ENCODE results near the gene DSG3. TPM values are rescaled to one million over a fixed set of nuclear protein-coding genes. Genes with fewer than 3 reads are reported as not detected.
A peak's percentile ranks its signal among the peaks of the same experiment; 100 is the strongest.

The DSG3 gene
- total and polyA plus RNA-seq, 2 of the 13 experiments (the other 11 are each of a cell fraction or from before 2014, with no cell fraction given) = not detected

DNA sequence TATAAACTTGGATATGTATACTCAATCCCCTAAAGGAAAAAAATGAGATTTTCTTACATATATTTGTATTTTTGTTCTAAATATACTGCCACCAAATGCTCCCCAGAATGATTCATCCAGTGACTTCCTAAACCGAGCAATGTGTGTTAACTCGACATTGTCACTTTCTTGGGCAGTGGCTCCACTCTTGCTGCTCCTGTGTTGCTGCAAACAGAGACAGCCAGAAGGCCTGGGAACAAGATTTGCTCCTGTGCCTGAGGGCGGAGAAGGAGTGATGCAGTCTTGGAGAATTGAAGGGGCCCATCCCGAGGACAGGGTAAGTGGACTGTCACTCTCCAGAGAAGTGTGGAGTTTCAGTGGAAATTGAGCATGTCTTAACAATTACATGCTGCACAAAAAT, 38.3 kb upstream of the DSG3 start:
- no peak for ATAC-seq
- no peaks in the 10 kb centered on the region for H3K79me2 ChIP-seq (ENCODE audit: insufficient read depth, low read length)
- no peak overlapping the region for H3K27ac ChIP-seq (ENCODE audit: extremely low read length, insufficient read depth, low read length)
- FAIRE-seq = no peak
- no peak overlapping the region for H2AFZ ChIP-seq (ENCODE audit: low read length)
- TF ChIP-seq ELF1 (CRISPR knock-in tag; IDR thresholded peaks at IDR 0.05) = no peak
- no peak for TF ChIP-seq NR2F6 (IDR thresholded peaks at IDR 0.05)
- TF ChIP-seq NR2F6 (CRISPR knock-in tag; IDR thresholded peaks at IDR 0.05) = no peak
- TF ChIP-seq TCF7L2 (IDR thresholded peaks at IDR 0.05; ENCODE audit: low read depth, low read length) = no peak
- TF ChIP-seq CENPT (CRISPR knock-in tag; IDR thresholded peaks at IDR 0.05; ENCODE audit: low read depth) = no peak
- no peak for TF ChIP-seq XRCC5 (optimal IDR thresholded peaks at IDR 0.05; ENCODE audit: low read length)
- TF ChIP-seq HNF4A (CRISPR knock-in tag; IDR thresholded peaks at IDR 0.05) = no peak
- H3K9me3 ChIP-seq (ENCODE audit: low read length) = no peaks in the 10 kb centered on the region
- in situ Hi-C loops (cut with HindIII; ENCODE audit: extremely low pct_ligation_motif_present, low pct_unique_long_range_greater_than_20kb) (no loop called here), intact Hi-C loops (cut with micrococcal nuclease; ENCODE audit: unreplicated experiment) (no loop called here)
- H3K4me3 ChIP-seq (replicated peaks in 1 of 3; ENCODE audit: insufficient read depth in 1 of 3, low read depth in 2 of 3, low read length in 3 of 3) = no peak overlapping the region
- no TSS peak for BruUV-seq (replicated peaks)
- H3K4me1 ChIP-seq (ENCODE audit: insufficient read depth, low read length) = peaks cover 1% of the 10 kb centered on the region; the same call in 1 of the 2 replicates
- ChIA-PET POLR2A (no interaction called here), CTCF (ENCODE audit: low intra/inter-chr PET ratio, low total read pairs) (no interaction called here)
- WGBS (ENCODE audit: low lambda C conversion rate) = 57% methylated on average over 4 of the region's 4 CpGs
- no peak overlapping the region for H3K9ac ChIP-seq (ENCODE audit: insufficient read depth, low read depth, low read length)
- no peaks in the 10 kb centered on the region for H3K27me3 ChIP-seq (ENCODE audit: control insufficient read depth in 1 of 2, insufficient read depth in 2 of 2, low read length in 2 of 2)
- no peak overlapping the region for H3K4me2 ChIP-seq (ENCODE audit: low read depth, low read length)
- no peaks in the 10 kb centered on the region for H4K20me1 ChIP-seq (ENCODE audit: insufficient read depth, low read length)
- DNase-seq (ENCODE audit: low spot score) = no peak
- no peaks in the 10 kb centered on the region for H3K36me3 ChIP-seq (replicated peaks in 1 of 2; ENCODE audit: control insufficient read depth in 1 of 2, insufficient read depth in 2 of 2, low read length in 2 of 2)

GRCh38 chr18:31410716-31411483, 36.6 kb upstream of the DSG3 start:
- FAIRE-seq (no peak), ATAC-seq (no peak), DNase-seq (ENCODE audit: low spot score) (no peak)
- TF ChIP-seq ZBTB33 (CRISPR knock-in tag; IDR thresholded peaks at IDR 0.05) = peak; percentile 27; the same call in 1 of the 2 replicates
- TF ChIP-seq, protein P1, sequence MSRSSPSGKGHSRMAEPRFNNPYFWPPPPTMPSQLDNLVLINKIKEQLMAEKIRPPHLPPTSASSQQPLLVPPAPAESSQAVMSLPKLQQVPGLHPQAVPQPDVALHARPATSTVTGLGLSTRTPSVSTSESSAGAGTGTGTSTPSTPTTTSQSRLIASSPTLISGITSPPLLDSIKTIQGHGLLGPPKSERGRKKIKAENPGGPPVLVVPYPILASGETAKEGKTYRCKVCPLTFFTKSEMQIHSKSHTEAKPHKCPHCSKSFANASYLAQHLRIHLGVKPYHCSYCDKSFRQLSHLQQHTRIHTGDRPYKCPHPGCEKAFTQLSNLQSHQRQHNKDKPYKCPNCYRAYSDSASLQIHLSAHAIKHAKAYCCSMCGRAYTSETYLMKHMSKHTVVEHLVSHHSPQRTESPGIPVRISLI (CRISPR knock-in tag; IDR thresholded peaks at IDR 0.05; ENCODE audit: borderline replicate concordance) = no peak
- no TSS peak for BruUV-seq (replicated peaks)
- no peak overlapping the region for H3K27ac ChIP-seq (ENCODE audit: extremely low read length, insufficient read depth, low read length)
- in situ Hi-C loops (cut with HindIII; ENCODE audit: extremely low pct_ligation_motif_present, low pct_unique_long_range_greater_than_20kb) (no loop called here), intact Hi-C loops (cut with micrococcal nuclease; ENCODE audit: unreplicated experiment) (no loop called here)
- no peaks in the 10 kb centered on the region for H3K79me2 ChIP-seq (ENCODE audit: insufficient read depth, low read length)
- no peak overlapping the region for H3K4me3 ChIP-seq (replicated peaks in 1 of 3; ENCODE audit: insufficient read depth in 1 of 3, low read depth in 2 of 3, low read length in 3 of 3)
- H3K9me3 ChIP-seq (ENCODE audit: low read length) = no peaks in the 10 kb centered on the region
- H3K9ac ChIP-seq (ENCODE audit: insufficient read depth, low read depth, low read length) = no peak overlapping the region
- H3K4me2 ChIP-seq (ENCODE audit: low read depth, low read length) = no peak overlapping the region
- H3K36me3 ChIP-seq (replicated peaks in 1 of 2; ENCODE audit: control insufficient read depth in 1 of 2, insufficient read depth in 2 of 2, low read length in 2 of 2) = no peaks in the 10 kb centered on the region
- H4K20me1 ChIP-seq (ENCODE audit: insufficient read depth, low read length) = no peaks in the 10 kb centered on the region
- no peaks in the 10 kb centered on the region for H3K4me1 ChIP-seq (ENCODE audit: insufficient read depth, low read length)
- WGBS (ENCODE audit: low lambda C conversion rate) = 86% methylated on average over 35 of the region's 37 CpGs
- no peaks in the 10 kb centered on the region for H3K27me3 ChIP-seq (ENCODE audit: control insufficient read depth in 1 of 2, insufficient read depth in 2 of 2, low read length in 2 of 2)
- H2AFZ ChIP-seq (ENCODE audit: low read length) = no peak overlapping the region
- POLR2A ChIA-PET = interaction anchor here (1.4 kb wide), 1 partner anchor 9 kb away, joined by 4 read pairs; no protein-coding TSS in a partner anchor
- CTCF ChIA-PET (ENCODE audit: low intra/inter-chr PET ratio, low total read pairs) = no interaction called here
